SK-N-SH treated with all-trans-retinoic acid at 6 μM for 48 hours (cell line): Measurements from ENCODE around the gene CCDC183.

ENCODE experiments used
- ATAC-seq: fragments of 200-7000 bp; cut with Tn5 transposase; 3 replicates; pipeline ENCODE4 v1.9.1; 2020; ENCODE audit warnings: mild to moderate bottlenecking, moderate library complexity
- ARNTL ChIP-seq: fragments of 450-650 bp; formaldehyde crosslinking; IDR thresholded peaks from 2 replicates; pipeline ENCODE4 v1.5.0; 2020; ENCODE audit warnings: low read depth, mild to moderate bottlenecking, moderate library complexity, borderline replicate concordance
- BACH2 ChIP-seq: fragments of 250-450 bp; sonication (Bioruptor Pico); IDR thresholded peaks from 2 replicates; pipeline ENCODE4 v1.9.0; 2021; ENCODE audit warnings: mild to moderate bottlenecking, borderline replicate concordance
- CSDC2 ChIP-seq: fragments of 250-450 bp; sonication (Bioruptor Pico); IDR thresholded peaks from 2 replicates; pipeline ENCODE4 v1.5.0; 2020; ENCODE audit warnings: mild to moderate bottlenecking, moderate library complexity
- ESRRG ChIP-seq: fragments of 250-450 bp; sonication (Bioruptor Pico); IDR thresholded peaks from 2 replicates; pipeline ENCODE4 v1.6.1; 2021; ENCODE audit warnings: mild to moderate bottlenecking
- GLIS3 ChIP-seq: fragments of 250-450 bp; sonication (Bioruptor Pico); IDR thresholded peaks from 2 replicates; pipeline ENCODE4 v1.5.0; 2020; ENCODE audit warnings: mild to moderate bottlenecking, moderate library complexity
- ISL1 ChIP-seq: fragments of 250-450 bp; sonication (Bioruptor Pico); IDR thresholded peaks from 2 replicates; pipeline ENCODE4 v2.1.2; 2022; ENCODE audit warnings: mild to moderate bottlenecking, moderate library complexity
- OSR1 ChIP-seq: fragments of 250-450 bp; sonication (Bioruptor Pico); IDR thresholded peaks from 2 replicates; pipeline ENCODE4 v1.8.0; 2022; ENCODE audit warnings: moderate library complexity, mild to moderate bottlenecking, inconsistent platforms
- PPARA ChIP-seq: fragments of 250-450 bp; sonication (Bioruptor Pico); IDR thresholded peaks from 2 replicates; pipeline ENCODE4 v1.5.0; 2020; ENCODE audit warnings: mild to moderate bottlenecking, borderline replicate concordance
- RARB ChIP-seq: fragments of 250-450 bp; sonication (Bioruptor Pico); IDR thresholded peaks from 2 replicates; pipeline ENCODE4 v1.8.0; 2021; ENCODE audit warnings: mild to moderate bottlenecking, moderate library complexity
- SNAI2 ChIP-seq: fragments of 250-450 bp; sonication (Bioruptor Pico); IDR thresholded peaks from 2 replicates; pipeline ENCODE4 v1.5.0; 2020; ENCODE audit warnings: mild to moderate bottlenecking, moderate library complexity
- TCF4 ChIP-seq: fragments of 250-450 bp; sonication (Bioruptor Pico); IDR thresholded peaks from 2 replicates; pipeline ENCODE4 v1.8.0; 2021; ENCODE audit warnings: mild to moderate bottlenecking, moderate library complexity, borderline replicate concordance
- TOX ChIP-seq: fragments of 250-450 bp; sonication (Bioruptor Pico); IDR thresholded peaks from 2 replicates; pipeline ENCODE4 v1.8.0; 2021; ENCODE audit warnings: mild to moderate bottlenecking, moderate library complexity, borderline replicate concordance
- ZC3H10 ChIP-seq: fragments of 250-450 bp; sonication (Bioruptor Pico); IDR thresholded peaks from 2 replicates; pipeline ENCODE4 v1.5.1; 2021; ENCODE audit warnings: mild to moderate bottlenecking, moderate library complexity
- ZFP3 ChIP-seq: fragments of 250-450 bp; sonication (Bioruptor Pico); IDR thresholded peaks from 2 replicates; pipeline ENCODE4 v1.5.0; 2020; ENCODE audit warnings: mild to moderate bottlenecking, moderate library complexity
- ZNF565 ChIP-seq: fragments of 450-650 bp; formaldehyde crosslinking; conservative IDR thresholded peaks from 2 replicates; pipeline ENCODE4 v1.5.0; 2020; ENCODE audit warnings: low read depth, mild to moderate bottlenecking, moderate library complexity
- ZNF70 ChIP-seq: fragments of 450-650 bp; formaldehyde crosslinking; IDR thresholded peaks from 2 replicates; pipeline ENCODE4 v1.5.0; 2020; ENCODE audit warnings: mild to moderate bottlenecking, moderate library complexity
- ZNF8 ChIP-seq: fragments of 450-650 bp; formaldehyde crosslinking; IDR thresholded peaks from 2 replicates; pipeline ENCODE4 v1.5.0; 2020; ENCODE audit warnings: mild to moderate bottlenecking, moderate library complexity
- TF ChIP-seq, protein P1 (sequence below): fragments of 250-450 bp; sonication (Bioruptor Pico); IDR thresholded peaks from 2 replicates; pipeline ENCODE4 v1.8.0; 2021; ENCODE audit warnings: low read depth, mild to moderate bottlenecking, moderate library complexity, borderline replicate concordance
- TF ChIP-seq, protein P2 (sequence below): fragments of 250-450 bp; sonication (Bioruptor Pico); IDR thresholded peaks from 2 replicates; pipeline ENCODE4 v1.5.1; 2021; ENCODE audit warnings: mild to moderate bottlenecking, moderate library complexity
- TF ChIP-seq, protein P3 (sequence below): fragments of 250-450 bp; sonication (Bioruptor Pico); IDR thresholded peaks from 2 replicates; pipeline ENCODE4 v1.5.0; 2020; ENCODE audit warnings: mild to moderate bottlenecking, moderate library complexity
- TF ChIP-seq, protein P4 (sequence below): fragments of 250-450 bp; sonication (Bioruptor Pico); IDR thresholded peaks from 2 replicates; pipeline ENCODE4 v1.8.0; 2020; ENCODE audit warnings: mild to moderate bottlenecking, moderate library complexity, borderline replicate concordance
- TF ChIP-seq, protein P5 (sequence below): fragments of 250-450 bp; sonication (Bioruptor Pico); IDR thresholded peaks from 2 replicates; pipeline ENCODE4 v1.5.1; 2020; ENCODE audit warnings: low read depth, mild to moderate bottlenecking, moderate library complexity

Gene CCDC183

DNA sequence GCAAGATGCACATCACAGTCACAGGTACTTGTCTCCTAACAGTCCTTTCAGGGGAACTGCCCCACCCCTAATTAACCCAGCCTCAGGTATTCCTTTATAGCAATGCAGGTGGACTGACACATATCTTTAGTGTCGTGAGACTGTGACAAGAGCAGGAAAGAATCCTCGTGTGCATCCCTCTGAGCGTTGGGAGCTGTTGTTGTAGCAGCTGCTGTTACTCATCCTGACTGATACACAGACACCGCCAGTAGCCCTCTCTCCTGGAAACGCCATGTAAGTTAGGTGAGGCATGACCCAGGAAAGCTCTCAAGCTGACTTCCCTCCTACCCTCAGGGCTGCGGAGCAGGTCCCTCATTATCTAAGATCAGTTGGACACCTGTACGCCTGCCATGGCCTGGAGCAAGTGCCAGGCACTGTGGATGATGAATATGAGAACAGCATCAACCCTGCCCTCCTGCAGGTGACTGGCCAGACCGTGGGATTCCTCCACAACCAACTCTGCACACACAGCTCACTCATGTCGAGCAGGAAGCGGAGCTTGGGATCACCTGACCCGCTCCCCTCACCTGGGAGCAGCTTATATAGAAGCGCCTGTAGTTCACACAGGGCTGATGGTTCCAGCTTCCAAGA is 21.6 kb upstream of the CCDC183 start (continued):
- no peak for TF ChIP-seq TCF4 (CRISPR knock-in tag)

DNA sequence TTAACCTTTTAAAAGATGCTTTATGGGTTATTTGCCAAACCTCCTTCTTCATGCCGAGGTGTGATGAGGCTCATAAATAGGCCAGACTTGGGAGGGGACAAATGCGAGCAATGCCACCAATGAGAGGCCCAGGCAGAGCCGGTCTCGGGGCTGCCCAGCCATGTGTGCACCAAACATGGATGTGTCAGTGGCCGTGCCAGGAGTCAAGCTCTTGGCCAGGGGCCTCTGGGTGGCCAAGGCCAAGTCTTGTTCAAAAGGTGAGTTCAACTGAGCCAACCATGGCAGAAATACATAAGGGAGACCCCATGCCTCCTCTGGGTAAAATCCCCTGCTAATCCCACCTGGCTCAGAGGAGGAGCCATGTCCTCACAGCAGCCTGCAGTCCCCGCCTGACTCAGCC is 20.9 kb upstream of the CCDC183 start:
- TF ChIP-seq, protein P1, sequence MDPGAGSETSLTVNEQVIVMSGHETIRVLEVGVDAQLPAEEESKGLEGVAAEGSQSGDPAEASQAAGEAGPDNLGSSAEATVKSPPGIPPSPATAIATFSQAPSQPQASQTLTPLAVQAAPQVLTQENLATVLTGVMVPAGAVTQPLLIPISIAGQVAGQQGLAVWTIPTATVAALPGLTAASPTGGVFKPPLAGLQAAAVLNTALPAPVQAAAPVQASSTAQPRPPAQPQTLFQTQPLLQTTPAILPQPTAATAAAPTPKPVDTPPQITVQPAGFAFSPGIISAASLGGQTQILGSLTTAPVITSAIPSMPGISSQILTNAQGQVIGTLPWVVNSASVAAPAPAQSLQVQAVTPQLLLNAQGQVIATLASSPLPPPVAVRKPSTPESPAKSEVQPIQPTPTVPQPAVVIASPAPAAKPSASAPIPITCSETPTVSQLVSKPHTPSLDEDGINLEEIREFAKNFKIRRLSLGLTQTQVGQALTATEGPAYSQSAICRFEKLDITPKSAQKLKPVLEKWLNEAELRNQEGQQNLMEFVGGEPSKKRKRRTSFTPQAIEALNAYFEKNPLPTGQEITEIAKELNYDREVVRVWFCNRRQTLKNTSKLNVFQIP (CRISPR knock-in tag) = no peak
- TF ChIP-seq PPARA (CRISPR knock-in tag) = no peak
- TF ChIP-seq, protein P2, sequence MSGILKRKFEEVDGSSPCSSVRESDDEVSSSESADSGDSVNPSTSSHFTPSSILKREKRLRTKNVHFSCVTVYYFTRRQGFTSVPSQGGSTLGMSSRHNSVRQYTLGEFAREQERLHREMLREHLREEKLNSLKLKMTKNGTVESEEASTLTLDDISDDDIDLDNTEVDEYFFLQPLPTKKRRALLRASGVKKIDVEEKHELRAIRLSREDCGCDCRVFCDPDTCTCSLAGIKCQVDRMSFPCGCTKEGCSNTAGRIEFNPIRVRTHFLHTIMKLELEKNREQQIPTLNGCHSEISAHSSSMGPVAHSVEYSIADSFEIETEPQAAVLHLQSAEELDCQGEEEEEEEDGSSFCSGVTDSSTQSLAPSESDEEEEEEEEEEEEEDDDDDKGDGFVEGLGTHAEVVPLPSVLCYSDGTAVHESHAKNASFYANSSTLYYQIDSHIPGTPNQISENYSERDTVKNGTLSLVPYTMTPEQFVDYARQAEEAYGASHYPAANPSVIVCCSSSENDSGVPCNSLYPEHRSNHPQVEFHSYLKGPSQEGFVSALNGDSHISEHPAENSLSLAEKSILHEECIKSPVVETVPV (CRISPR knock-in tag) = no peak
- no peak for TF ChIP-seq ISL1 (CRISPR knock-in tag)
- TF ChIP-seq ZFP3 (CRISPR knock-in tag) = no peak
- TF ChIP-seq CSDC2 = no peak
- TF ChIP-seq, protein P3, sequence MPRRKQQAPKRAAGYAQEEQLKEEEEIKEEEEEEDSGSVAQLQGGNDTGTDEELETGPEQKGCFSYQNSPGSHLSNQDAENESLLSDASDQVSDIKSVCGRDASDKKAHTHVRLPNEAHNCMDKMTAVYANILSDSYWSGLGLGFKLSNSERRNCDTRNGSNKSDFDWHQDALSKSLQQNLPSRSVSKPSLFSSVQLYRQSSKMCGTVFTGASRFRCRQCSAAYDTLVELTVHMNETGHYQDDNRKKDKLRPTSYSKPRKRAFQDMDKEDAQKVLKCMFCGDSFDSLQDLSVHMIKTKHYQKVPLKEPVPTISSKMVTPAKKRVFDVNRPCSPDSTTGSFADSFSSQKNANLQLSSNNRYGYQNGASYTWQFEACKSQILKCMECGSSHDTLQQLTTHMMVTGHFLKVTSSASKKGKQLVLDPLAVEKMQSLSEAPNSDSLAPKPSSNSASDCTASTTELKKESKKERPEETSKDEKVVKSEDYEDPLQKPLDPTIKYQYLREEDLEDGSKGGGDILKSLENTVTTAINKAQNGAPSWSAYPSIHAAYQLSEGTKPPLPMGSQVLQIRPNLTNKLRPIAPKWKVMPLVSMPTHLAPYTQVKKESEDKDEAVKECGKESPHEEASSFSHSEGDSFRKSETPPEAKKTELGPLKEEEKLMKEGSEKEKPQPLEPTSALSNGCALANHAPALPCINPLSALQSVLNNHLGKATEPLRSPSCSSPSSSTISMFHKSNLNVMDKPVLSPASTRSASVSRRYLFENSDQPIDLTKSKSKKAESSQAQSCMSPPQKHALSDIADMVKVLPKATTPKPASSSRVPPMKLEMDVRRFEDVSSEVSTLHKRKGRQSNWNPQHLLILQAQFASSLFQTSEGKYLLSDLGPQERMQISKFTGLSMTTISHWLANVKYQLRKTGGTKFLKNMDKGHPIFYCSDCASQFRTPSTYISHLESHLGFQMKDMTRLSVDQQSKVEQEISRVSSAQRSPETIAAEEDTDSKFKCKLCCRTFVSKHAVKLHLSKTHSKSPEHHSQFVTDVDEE (CRISPR knock-in tag) = no peak
- TF ChIP-seq, protein P4, sequence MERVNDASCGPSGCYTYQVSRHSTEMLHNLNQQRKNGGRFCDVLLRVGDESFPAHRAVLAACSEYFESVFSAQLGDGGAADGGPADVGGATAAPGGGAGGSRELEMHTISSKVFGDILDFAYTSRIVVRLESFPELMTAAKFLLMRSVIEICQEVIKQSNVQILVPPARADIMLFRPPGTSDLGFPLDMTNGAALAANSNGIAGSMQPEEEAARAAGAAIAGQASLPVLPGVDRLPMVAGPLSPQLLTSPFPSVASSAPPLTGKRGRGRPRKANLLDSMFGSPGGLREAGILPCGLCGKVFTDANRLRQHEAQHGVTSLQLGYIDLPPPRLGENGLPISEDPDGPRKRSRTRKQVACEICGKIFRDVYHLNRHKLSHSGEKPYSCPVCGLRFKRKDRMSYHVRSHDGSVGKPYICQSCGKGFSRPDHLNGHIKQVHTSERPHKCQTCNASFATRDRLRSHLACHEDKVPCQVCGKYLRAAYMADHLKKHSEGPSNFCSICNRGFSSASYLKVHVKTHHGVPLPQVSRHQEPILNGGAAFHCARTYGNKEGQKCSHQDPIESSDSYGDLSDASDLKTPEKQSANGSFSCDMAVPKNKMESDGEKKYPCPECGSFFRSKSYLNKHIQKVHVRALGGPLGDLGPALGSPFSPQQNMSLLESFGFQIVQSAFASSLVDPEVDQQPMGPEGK = no peak
- TF ChIP-seq ZC3H10 (CRISPR knock-in tag) = no peak
- TF ChIP-seq GLIS3 = no peak
- TF ChIP-seq SNAI2 (CRISPR knock-in tag) = no peak
- no peak for TF ChIP-seq BACH2
- TF ChIP-seq ZNF565 (CRISPR knock-in tag) = no peak
- no peak for TF ChIP-seq OSR1 (CRISPR knock-in tag)
- no peak for TF ChIP-seq ESRRG
- TF ChIP-seq ZNF8 (CRISPR knock-in tag) = no peak
- TF ChIP-seq RARB = no peak
- TF ChIP-seq TCF4 (CRISPR knock-in tag) = no peak
- no peak for TF ChIP-seq ARNTL (CRISPR knock-in tag)
- no peak for TF ChIP-seq TOX (CRISPR knock-in tag)
- no peak for ATAC-seq

DNA sequence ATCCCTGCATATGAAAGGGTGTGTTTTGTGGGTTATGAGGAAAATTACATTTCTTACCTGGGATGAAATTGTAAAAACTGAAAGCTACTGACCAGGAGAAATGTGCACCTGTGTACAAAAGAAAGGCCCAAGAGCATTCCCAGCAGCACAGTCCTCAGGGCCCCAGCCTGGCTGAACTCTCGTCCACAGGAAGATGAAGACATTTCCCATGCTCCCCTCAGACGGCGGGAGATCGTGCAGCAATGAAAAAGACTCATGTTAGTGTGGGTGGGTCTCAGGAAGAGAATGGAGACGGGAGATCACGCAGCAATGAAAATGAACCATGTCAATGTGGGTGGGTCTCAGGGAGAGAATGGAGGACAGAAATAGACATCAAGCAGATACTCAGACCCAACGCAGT is 19.2 kb upstream of the CCDC183 start:
- no peak for ATAC-seq
- TF ChIP-seq ZNF70 (CRISPR knock-in tag) (no peak), ZNF565 (CRISPR knock-in tag) (no peak), ZFP3 (CRISPR knock-in tag) (no peak), RARB (no peak), GLIS3 (no peak), ISL1 (CRISPR knock-in tag) (no peak), CSDC2 (no peak), PPARA (CRISPR knock-in tag) (no peak), ZC3H10 (CRISPR knock-in tag) (no peak)
- TF ChIP-seq, protein P3 (CRISPR knock-in tag) = no peak
- TF ChIP-seq, protein P5, sequence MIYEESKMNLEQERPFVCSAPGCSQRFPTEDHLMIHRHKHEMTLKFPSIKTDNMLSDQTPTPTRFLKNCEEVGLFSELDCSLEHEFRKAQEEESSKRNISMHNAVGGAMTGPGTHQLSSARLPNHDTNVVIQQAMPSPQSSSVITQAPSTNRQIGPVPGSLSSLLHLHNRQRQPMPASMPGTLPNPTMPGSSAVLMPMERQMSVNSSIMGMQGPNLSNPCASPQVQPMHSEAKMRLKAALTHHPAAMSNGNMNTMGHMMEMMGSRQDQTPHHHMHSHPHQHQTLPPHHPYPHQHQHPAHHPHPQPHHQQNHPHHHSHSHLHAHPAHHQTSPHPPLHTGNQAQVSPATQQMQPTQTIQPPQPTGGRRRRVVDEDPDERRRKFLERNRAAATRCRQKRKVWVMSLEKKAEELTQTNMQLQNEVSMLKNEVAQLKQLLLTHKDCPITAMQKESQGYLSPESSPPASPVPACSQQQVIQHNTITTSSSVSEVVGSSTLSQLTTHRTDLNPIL (CRISPR knock-in tag) = no peak
- TF ChIP-seq, protein P2 (CRISPR knock-in tag) = no peak
- TF ChIP-seq, protein P1 (CRISPR knock-in tag) = no peak
